ENCODE data around the gene ZNF644. TPM values are rescaled to one million over a fixed set of nuclear protein-coding genes. Genes with fewer than 3 reads are reported as not detected.

Gene ZNF644
- polyA plus RNA-seq, 1 donor, result 71.1 TPM

DNA sequence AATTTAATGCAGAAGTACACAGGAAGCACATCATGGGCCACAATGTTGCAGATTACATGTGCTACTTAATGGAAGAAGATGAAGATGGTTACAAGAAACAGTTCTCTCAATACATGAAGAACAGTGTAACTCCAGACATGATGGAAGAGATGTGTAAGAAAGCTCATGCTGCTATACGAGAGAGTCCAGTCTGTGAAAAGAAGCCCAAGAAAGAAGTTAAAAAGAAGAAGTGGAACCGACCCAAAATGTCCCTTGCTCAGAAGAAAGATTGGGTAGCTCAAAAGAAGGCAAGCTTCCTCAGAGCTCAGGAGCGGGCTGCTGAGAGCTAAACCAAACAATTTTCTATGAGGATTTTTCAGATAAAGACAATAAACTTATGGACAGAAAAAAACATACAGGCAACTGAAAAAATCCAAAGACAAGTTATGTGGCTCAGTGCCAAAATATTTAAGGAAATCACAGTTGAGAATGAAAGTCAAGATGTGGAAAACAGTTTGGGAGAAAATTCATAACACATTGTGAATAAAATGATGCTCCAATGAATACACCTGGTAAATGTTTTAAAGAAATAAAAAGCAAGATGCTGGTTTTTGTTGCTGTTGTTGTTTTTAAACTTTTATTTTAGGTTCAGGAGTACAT is 2.8 kb upstream of the ZNF644 start:
- no peak for DNase-seq

DNA sequence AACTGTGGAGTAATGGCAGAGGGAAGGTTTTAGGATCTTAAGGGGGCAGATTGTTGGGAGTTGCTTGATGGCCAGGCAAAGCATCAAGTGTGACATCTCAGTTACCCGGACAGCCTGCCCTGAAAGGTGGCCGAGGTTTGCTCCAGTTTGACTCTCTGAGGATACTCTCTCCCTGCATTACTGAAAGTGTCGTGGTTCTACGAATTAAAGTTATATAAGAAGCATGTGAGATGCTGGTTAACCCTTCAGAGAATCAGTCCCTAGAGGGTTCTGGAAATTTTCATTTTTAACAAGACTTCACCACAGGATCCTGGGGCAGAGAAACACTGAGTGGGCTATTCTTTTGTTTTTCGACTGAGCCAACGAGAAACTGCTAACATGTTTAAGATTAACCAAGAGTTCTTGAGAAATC is 689 bp upstream of the ZNF644 start:
- DNase-seq, result no peak

DNA sequence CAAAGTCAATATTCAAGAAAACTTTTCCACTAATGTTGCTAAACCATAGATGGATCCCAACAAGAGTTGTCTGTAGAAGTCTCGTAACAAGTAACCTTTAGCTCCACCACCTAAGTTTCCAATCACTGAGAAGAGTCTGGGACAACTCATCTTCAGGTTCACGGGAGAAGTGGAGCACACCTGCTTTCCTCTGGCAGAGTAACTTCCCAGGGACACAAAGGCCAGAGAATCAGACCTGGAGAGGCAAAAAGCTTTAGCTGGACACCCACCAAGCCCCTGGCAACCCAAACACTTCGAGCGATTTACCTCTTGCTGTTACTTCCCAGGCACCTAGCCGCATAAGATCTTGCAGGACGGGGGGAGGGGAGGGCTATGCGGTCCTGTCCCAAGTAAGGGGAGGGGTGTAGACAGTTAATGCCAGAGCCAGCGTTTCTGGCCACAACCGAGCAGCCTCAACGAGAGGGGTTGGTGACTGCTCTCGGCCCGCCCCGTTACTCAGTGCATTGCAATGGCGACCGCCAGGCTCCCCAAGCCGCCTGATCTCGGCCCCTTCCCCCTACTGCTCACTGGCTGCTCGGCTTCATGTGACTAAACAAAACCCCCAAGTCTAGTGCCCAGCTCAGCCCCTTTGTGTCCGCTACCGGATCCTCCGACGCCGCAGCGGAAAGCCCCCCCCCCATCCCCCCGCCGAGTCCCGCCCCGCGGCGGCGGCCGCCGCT is 709 bp downstream of the ZNF644 start:
- DNase-seq, result peak; percentile 82

DNA sequence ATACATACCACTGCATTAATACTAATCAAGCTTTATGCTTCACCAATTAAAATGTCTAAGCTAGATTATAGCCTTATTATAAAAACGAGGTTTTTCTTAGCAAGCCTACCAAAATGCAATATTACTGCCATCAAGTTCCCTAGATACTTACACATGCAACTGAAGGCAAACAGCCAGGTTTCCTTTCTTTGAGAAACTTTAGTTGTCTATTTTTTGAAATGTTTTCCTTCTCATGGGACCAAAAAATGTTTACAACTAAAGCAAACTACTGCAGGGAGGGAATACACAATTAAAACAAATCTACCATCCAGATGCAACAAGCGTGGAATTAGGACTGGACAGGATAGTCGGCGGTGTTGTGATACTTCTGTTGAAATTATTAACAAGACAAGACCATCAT is 1.3 kb downstream of the ZNF644 start:
- no peak for DNase-seq

DNA sequence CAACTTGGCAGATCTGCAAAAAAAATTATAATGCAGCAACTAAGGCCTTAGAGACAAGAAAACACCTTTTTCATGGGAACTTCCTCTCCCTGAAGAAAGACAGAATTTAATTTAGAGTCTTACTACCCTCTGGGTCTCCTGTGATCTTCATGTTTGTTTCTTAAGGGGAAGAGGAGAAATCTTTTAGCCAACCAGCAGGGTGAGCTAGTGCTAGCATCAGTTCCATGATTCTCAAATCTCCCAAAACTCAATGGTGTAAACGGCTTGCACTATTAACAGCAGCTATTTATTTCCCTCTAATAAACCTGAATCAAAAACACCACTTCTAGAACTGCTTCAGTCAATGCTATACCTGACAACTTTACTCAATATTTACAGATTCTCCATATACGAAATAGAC is 3.8 kb downstream of the ZNF644 start:
- no peak for DNase-seq

DNA sequence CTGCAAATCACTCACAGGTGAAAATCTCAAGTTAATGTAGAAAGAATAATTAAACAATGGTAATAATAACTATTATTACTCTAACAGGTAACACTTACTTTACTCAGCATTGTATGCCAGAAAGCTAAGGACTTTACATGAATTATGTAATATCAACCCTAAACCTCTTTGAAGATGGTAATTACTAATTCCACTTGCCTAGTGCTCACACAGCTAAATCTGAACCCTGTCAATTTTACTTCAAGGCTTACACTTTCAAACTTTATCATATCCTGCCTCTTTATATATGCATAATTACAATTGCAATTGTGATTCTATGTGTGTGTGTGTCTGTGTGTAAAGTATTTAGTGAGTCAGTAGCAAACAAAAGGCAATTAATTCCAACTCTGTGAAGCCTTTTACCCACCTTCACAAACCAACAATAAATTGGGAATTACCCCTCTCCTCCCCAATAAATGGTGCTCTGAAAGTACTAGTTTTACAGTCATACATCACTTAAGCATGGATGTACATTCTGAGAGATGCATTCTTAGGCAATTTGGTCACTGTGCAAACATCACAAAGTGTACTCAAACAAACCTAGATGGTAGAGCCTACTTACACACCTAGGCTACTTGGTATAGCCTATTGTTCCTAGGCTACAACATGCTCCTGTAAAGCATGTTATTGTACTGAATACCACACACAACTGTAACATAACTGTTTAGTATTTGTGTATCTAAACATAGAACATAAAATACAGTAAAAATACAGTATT is 5.9 kb downstream of the ZNF644 start:
- no peak for DNase-seq

DNA sequence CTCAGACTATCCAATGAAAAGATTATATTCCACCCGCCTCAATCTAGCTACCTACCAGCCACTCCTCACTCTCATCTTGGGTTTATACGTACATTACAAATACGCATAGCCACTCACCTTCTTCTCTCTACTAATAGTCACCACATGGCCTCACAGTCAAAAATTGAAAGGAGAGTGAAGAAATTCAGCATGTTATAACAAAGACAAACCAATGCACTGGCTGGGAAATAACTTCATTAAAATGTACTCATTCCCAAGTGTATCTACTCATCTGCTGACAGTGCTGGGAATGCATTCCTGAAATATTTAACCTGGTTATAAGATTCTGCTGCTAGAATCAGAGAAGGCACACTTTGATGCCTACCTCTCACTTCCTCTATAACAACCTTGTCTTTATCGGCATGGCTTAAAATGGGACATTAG is 6.5 kb downstream of the ZNF644 start:
- DNase-seq, result no peak

DNA sequence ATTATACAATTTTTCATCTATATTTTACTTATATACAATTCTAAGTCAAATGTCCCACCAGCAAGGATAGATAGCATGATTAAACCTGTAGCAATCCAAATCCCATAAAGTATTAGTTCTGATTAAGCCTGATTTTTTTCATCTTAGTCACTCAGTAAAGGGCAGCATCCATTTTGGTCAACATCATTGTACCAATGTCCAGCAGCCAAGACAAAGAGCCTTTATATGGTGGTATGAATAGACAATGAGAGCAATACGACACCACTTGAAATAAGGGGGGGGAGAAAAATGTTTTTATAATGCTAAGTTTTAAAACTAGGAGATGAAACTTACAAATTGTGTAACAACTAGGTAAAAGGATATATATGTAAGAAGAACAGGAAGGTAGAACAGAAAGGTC is 7.4 kb downstream of the ZNF644 start:
- no peak for DNase-seq

DNA sequence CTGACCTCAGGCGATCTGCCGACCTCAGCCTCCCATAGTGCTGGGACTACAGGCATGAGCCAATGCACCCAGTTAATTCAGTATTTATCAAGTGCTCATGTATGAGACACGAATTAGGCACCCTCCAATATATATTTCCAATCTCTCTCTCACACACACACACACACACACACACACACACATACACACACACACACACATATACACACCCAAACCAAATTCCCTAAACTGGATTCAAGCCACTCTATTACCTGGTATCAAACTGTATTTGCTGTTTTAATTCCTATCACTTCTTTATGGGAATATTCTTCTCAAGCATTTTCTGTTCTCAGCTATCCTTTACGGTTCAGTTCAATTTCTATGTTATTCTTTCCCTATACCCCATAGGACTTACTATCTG is 8.5 kb downstream of the ZNF644 start:
- no peak for DNase-seq

DNA sequence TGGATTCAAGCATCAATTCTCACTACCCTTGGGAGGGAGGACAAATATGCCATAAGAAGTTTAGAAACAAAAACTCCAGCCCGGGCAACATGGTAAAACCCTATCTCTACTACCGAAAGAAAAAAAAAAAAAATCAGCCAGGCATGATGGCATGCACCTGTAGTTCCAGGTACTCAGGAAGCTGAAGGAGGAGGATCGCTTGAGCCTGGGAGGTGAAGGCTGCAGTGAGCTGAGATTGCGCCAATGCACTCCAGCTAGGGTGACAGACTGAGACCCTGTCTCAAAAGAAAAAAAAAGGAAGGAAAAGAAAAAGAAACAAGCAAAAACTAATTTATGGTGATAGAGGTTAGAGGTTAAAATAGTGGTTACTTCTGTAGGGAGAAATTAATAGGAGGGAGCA is 9.6 kb downstream of the ZNF644 start:
- no peak for DNase-seq

DNA sequence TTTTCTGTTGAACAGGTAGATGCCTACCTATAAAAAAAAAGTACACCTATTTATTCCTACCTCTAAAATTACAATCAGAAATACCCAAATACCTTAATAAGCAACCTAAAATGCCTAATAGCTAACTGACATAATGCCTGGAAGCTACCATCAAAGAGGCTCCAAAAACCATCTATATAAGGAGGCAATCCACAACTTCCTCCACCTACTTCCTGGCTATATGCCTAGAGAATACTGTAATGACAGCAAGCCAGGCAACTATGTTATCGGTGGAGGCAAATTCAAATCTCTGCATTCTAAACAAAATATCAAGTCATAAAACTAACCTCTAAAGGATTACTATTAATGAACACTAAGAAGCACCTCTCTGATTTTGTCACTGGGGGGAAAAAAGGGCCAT is 10.1 kb downstream of the ZNF644 start:
- no peak for DNase-seq

DNA sequence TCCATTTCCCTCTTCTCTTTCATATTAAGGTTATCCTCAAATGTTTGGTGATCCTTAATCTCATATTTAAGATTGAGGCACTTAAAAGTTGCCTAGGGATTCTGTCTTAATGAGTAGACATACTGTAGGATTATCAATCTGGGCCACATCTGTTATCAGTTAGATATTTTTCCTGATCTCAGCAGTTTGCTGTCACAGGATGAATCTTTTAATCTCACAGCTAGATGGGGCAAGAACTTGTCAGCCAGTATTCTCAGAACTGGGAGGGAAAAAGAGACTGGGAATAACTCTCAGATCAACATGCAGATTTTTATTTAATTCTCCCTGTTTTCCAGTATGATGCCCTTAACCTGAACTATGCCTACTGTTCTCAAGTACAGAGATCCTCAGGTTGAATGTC is 14.0 kb downstream of the ZNF644 start:
- no peak for DNase-seq

DNA sequence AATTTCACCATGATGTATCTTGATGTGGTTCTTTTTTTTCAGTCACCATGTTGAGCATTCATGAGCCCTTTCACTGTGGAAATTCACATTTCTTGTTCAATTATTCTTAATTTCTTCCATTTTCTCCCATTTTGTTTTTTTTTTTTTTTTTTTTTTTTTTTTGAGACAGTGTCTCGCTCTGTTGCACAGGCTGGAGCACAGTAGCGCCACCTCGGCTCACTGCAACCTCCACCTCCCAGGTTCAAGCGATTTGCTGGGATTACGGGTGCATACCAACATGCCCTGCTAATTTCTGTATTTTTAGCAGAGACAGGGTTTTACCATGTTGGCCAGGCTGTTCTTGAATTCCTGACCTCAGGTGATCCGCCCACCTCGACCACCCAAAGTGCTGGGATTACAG is 14.7 kb downstream of the ZNF644 start:
- no peak for DNase-seq

DNA sequence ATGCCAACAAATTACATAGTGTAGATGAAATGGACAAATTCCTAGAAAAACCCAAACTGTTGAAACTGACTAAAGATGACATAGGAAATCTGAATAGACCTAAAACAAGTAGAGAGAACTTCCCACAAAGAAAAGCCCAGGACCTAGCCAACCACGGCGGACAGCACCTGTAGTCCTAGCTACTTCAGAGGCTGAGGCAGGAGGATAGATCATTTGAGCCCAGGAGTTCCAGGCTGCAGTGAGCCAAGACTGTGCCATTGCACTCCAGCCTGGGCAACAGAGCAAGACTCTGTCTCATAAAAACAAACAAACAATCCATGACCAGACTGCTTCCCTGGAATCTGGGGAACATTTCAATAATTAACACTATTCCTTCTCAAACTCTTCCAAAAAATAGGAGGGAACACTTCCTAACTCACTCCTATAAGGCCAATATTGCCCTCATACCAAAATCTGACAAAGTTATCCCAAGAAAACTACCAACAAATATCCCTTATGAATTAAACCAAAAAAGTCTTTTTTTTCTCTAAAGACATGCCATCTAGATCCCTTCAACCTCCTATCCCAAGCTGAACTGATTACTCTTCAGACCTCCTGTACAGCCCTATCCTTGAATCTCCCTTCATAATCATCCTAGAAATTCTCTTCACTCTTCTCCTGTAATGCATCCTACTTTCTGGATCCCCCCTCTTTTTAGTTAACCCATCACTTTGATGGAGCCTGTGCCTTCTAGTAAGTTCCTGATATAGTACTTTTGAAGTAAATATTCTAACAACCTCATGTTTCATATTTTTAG is 15.5 kb downstream of the ZNF644 start:
- no peak for DNase-seq

DNA sequence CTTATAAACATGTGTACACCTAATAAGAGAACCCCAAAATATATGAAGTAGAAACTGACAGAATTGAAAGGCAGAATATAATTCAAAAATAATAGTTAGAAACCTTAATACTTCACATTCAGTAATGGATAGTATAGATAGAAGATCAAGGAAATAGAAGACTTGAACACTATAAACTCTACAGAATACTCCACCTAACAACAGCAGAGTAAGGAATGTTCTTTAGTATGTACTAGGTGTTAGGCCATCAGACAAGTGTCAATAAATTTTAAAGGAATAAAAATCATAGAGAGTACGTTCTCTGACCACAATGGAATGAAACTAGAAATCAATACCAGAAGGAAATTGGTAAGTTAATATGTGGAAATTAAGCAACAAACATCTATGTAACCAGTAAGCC is 16.6 kb downstream of the ZNF644 start:
- no peak for DNase-seq

DNA sequence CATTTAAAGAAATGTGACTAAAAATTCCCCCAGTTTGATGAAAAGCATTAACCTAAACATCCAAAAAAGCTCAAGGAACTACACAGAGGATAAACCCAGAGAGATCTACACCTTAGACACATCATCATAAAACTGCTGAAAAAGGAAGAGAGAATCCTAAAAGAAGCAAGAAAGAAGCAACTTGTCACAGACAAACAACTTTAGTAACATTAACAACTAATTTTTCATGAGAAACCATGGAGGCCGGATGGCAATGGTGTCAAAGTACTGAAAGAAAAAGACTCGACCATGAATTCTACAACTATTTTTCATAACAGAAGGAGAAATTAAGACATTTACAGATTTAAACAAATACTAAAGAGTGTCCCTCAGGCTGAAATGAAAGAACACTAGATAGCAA is 17.7 kb downstream of the ZNF644 start:
- DNase-seq, result no peak

DNA sequence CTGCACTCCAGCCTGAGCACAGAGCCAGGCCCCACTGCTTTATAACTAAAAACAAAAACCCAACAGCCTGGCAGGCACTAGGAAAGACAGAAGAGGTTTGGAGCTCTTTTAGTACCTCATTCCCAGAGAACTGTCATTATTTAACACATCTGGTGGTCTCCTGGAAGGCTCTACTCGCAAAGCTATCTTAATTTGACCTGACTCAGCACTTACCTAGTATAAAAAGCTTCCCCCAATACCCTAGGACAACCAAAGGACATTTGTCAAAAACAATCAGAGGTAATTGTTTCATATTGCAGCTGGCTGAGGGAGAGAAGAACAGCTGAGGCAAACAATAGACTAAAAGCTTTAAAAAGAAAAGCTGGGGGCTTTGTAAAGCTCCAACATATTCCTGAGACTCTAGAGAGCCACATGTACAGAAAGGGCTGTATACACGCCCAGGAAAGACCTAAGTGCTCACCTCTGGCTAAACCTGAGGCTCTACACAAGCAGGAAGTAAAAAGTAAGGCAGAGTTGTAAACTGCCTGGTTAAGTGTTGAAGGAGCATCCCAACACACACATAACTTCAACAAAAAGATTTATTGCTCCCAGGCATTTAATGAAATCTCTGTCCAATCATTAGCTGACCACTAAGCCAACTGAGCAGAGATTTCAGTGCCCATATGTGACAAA is 25.0 kb downstream of the ZNF644 start:
- DNase-seq, result no peak

DNA sequence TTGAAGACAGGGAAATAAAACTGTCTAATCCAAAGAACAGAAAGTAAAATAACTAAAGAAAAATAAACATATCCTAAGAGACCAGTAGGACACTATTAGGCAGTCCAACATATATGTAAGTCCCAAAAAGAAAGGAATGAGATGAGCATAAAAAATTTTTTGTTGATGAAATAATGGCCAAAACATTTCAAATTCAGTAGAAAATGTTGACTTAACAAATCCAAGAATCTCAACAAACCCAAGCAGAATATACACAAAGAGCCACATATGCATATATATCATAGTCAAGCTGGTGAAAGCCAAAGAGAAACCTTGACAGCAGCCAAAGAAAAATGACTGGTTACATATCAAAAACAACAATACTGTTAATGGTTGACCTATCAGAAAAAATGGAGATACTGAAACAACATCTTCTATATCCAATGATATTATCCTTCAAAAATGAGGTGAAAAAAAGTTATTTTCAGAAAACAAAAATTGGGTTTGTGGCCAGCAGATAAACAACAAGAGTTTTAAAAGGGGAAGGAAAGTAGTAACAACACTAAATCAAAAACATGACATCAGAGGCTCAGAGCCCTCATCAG is 26.4 kb downstream of the ZNF644 start:
- no peak for DNase-seq

DNA sequence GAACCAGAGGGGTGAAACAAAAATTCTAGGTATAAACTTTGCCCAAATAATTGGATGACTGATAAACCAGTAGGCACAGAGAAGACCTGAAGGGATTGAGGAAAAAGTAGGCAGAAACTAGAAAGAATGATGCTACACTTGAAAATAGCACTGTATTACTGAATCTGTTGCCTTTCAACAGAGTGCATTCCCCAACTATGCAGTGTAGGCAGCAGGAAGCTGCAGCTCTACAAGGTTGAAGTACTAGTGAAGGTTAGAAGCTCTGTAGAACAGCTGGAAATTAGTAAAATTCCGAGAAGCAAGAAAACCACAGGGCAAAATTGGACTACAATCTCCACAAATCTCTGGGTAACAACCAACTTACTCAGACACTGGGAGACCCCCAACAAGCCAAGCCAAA is 27.4 kb downstream of the ZNF644 start:
- no peak for DNase-seq

DNA sequence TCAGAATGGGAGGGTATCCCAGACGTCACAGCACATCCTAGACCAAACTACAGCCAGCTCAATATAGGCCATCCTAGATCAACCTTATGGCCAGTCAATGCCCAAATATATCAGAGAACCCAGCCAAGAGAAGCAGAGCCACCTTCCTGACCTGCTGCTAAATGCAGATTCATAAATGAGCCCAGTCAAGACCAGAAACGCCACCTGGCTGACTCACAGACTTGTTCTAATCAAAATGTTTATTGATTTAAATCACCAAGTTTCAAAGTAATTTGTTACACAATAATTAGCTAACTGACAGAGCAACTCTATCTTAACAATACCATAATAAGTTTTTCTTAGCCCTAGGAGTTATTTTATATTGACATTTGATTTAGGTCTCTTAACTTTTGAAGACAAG is 28.6 kb downstream of the ZNF644 start:
- no peak for DNase-seq

DNA sequence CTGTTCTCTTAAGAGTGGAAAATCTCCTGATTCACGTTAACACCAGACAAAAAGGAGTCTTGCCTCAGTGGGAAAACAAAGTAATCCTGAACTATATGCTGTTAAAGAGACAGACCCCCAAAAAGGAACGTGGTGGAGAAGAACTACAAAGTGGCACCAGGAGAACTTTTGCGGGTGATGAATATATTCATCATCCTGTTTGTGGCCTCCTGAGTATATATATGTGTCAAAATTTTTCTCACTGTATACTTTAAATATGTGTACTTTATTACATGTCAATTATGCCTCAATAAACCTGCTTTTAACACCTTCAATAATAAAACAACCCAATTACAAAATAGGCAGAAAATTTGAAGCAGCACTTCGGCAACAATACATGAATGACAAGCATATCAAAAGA is 31.1 kb downstream of the ZNF644 start:
- DNase-seq, result no peak

DNA sequence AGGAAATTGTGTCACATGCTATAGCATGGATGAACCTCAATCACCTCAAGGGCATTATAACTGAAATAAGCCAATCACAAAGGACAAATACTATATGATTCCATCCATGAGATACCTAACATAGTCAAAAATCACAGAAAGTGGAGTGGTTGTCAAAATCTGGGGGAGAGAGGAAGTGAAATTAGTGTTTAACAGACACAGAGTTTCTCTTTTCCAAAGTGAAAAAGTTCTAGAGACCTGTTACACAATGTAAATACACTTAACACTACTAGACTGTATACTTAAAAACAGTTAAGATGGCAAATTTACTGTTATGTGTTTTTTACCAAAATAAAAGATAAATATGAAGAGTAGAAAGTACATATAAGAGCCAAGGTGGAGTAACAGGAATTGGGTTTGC is 31.8 kb downstream of the ZNF644 start:
- no peak for DNase-seq

Measured in left kidney (tissue), 2 donors.